GM18909 (cell line): Measurements from ENCODE around the gene HPCAL1.
A peak's percentile ranks its signal among the peaks of the same experiment; 100 is the strongest.

ENCODE experiments used
- ATAC-seq: cut with Tn5 transposase; IDR thresholded peaks from one replicate; pipeline ENCODE4 v1.9.1; 2021; ENCODE audit warnings: mild to moderate bottlenecking; ENCODE audit not compliant: unreplicated experiment, poor library complexity

Gene HPCAL1

GRCh38 chr2:10380048-10380926, 77.6 kb downstream of the HPCAL1 start:
- no peak for ATAC-seq

- ATAC-seq: no peak
Measured at GRCh38 chr2:10381997-10382353, 79.3 kb downstream of the HPCAL1 start.

GRCh38 chr2:10382354-10383061, 79.8 kb downstream of the HPCAL1 start:
- peak; percentile 67 for ATAC-seq

- ATAC-seq: no peak
Measured at GRCh38 chr2:10383960-10384734, 81.4 kb downstream of the HPCAL1 start.

GRCh38 chr2:10385501-10385900, 82.8 kb downstream of the HPCAL1 start:
- ATAC-seq: no peak

- no peak for ATAC-seq
Measured at GRCh38 chr2:10385933-10386773, 83.4 kb downstream of the HPCAL1 start.

- no peak for ATAC-seq
Measured at GRCh38 chr2:10387033-10387432, 84.3 kb downstream of the HPCAL1 start.

GRCh38 chr2:10388954-10389560, 86.4 kb downstream of the HPCAL1 start:
- ATAC-seq: no peak

- no peak for ATAC-seq
Measured at GRCh38 chr2:10389573-10389972, 86.9 kb downstream of the HPCAL1 start.

- no peak for ATAC-seq
Measured at GRCh38 chr2:10390369-10390801, 87.7 kb downstream of the HPCAL1 start.

GRCh38 chr2:10392100-10392499, 89.4 kb downstream of the HPCAL1 start:
- no peak for ATAC-seq

- no peak for ATAC-seq
Measured at GRCh38 chr2:10392548-10392947, 89.8 kb downstream of the HPCAL1 start.

GRCh38 chr2:10392951-10393639, 90.4 kb downstream of the HPCAL1 start:
- no peak for ATAC-seq

GRCh38 chr2:10393640-10393982, 90.9 kb downstream of the HPCAL1 start:
- no peak for ATAC-seq

GRCh38 chr2:10395893-10396292, 93.2 kb downstream of the HPCAL1 start:
- ATAC-seq: no peak

GRCh38 chr2:10396464-10396863, 93.8 kb downstream of the HPCAL1 start:
- ATAC-seq: no peak

GRCh38 chr2:10397297-10397875, 94.7 kb downstream of the HPCAL1 start:
- ATAC-seq: no peak

GRCh38 chr2:10397878-10398277, 95.2 kb downstream of the HPCAL1 start:
- ATAC-seq: no peak

- ATAC-seq: no peak
Measured at GRCh38 chr2:10398496-10398895, 95.8 kb downstream of the HPCAL1 start.
